ENCODE data around the gene FGF23. TPM values are rescaled to one million over a fixed set of nuclear protein-coding genes. Genes with fewer than 3 reads are reported as not detected.

FGF23 gene
- total RNA-seq, 1 experiment from 2014 or later, result not detected

DNA sequence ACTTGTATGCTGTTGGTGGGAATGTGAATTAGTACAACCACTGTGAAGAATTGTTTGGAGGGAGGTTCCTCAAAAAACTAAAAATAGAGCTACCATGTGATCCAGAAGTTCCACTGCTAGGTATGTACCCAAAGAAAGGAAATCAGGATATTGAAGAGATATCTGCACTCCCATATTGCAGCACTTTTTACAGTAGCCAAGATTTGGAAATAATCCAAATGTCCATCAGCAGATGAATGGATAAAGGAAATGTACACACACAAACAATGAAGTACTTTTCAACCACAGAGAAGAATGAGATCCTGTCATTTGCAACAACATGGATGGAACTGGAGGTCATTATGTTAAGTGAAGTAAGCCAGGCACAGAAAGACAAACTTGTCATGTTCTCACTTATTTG, 32.6 kb downstream of the FGF23 start:
- no peak for ATAC-seq
- no peaks in the 10 kb centered on the region for H4K20me1 ChIP-seq (ENCODE audit: insufficient read depth)
- H3K4me2 ChIP-seq (ENCODE audit: low read length), result no peak overlapping the region
- H3K4me1 ChIP-seq (ENCODE audit: control insufficient read depth in 1 of 2, insufficient read depth in 2 of 2, low read length in 2 of 2), result no peaks in the 10 kb centered on the region
- no peak for DNase-seq (ENCODE audit: low read depth, low spot score)
- intact Hi-C loops (cut with micrococcal nuclease), result no loop called here
- no TSS peak for BruUV-seq (replicated peaks)
- no peaks in the 10 kb centered on the region for H3K27me3 ChIP-seq (ENCODE audit: insufficient read depth, low read length)
- H2AFZ ChIP-seq (ENCODE audit: low read depth, low read length, poor library complexity, severe bottlenecking), result no peak overlapping the region
- H3K27ac ChIP-seq (ENCODE audit: low read depth, low read length), result no peak overlapping the region
- H3K36me3 ChIP-seq (ENCODE audit: control insufficient read depth in 1 of 2, insufficient read depth in 2 of 2, low read length in 2 of 2), result peaks cover 0 to under 1% of the 10 kb centered on the region in 2 experiments; a peak in 2 of 4 replicates
- H3K79me2 ChIP-seq (ENCODE audit: insufficient read depth, low read length), result no peaks in the 10 kb centered on the region
- no peaks in the 10 kb centered on the region for H3K9me3 ChIP-seq (ENCODE audit: control insufficient read depth in 1 of 2, insufficient read depth in 1 of 2, low read depth in 1 of 2, low read length in 2 of 2)
- no peak overlapping the region for H3K9ac ChIP-seq (ENCODE audit: low read length)
- no peak overlapping the region for H3K4me3 ChIP-seq (replicated peaks in 1 of 2; ENCODE audit: low read depth in 1 of 2, low read length in 2 of 2)
- H3K9me2 ChIP-seq (ENCODE audit: insufficient read depth), result no peaks in the 10 kb centered on the region
- ChIA-PET CTCF (no interaction called here), RAD21 (ENCODE audit: low non-redundant PET in 1 of 2, low total read pairs in 2 of 2, uncharacterized antibody in 2 of 2, unreplicated experiment in 2 of 2) (no interaction called here), POLR2A (no interaction called here)
- no peak for TF ChIP-seq SRF (IDR thresholded peaks at IDR 0.05; ENCODE audit: low read depth)
- no peak for TF ChIP-seq EZH2phosphoT487 (IDR thresholded peaks at IDR 0.05; ENCODE audit: borderline replicate concordance)
- no peak for TF ChIP-seq ZFX (IDR thresholded peaks at IDR 0.05)
- TF ChIP-seq EGR1 (IDR thresholded peaks at IDR 0.05; ENCODE audit: low read depth), result no peak
- TF ChIP-seq POLR2AphosphoS5 (IDR thresholded peaks at IDR 0.05; ENCODE audit: low read depth, low read length), result no peak
- TF ChIP-seq EZH2 (IDR thresholded peaks at IDR 0.05), result no peak
- TF ChIP-seq, protein P1, sequence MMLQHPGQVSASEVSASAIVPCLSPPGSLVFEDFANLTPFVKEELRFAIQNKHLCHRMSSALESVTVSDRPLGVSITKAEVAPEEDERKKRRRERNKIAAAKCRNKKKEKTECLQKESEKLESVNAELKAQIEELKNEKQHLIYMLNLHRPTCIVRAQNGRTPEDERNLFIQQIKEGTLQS (IDR thresholded peaks at IDR 0.05), result no peak
- no peak for TF ChIP-seq SIN3A (IDR thresholded peaks at IDR 0.05; ENCODE audit: low read depth)
- TF ChIP-seq, protein P2, sequence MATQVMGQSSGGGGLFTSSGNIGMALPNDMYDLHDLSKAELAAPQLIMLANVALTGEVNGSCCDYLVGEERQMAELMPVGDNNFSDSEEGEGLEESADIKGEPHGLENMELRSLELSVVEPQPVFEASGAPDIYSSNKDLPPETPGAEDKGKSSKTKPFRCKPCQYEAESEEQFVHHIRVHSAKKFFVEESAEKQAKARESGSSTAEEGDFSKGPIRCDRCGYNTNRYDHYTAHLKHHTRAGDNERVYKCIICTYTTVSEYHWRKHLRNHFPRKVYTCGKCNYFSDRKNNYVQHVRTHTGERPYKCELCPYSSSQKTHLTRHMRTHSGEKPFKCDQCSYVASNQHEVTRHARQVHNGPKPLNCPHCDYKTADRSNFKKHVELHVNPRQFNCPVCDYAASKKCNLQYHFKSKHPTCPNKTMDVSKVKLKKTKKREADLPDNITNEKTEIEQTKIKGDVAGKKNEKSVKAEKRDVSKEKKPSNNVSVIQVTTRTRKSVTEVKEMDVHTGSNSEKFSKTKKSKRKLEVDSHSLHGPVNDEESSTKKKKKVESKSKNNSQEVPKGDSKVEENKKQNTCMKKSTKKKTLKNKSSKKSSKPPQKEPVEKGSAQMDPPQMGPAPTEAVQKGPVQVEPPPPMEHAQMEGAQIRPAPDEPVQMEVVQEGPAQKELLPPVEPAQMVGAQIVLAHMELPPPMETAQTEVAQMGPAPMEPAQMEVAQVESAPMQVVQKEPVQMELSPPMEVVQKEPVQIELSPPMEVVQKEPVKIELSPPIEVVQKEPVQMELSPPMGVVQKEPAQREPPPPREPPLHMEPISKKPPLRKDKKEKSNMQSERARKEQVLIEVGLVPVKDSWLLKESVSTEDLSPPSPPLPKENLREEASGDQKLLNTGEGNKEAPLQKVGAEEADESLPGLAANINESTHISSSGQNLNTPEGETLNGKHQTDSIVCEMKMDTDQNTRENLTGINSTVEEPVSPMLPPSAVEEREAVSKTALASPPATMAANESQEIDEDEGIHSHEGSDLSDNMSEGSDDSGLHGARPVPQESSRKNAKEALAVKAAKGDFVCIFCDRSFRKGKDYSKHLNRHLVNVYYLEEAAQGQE (IDR thresholded peaks at IDR 0.05; ENCODE audit: low read depth), result no peak
- no peak for TF ChIP-seq CEBPB (IDR thresholded peaks at IDR 0.05; ENCODE audit: low read depth)
- no peak for TF ChIP-seq ZNF274 (IDR thresholded peaks at IDR 0.05; ENCODE audit: low read depth, low read length)
- no peak for TF ChIP-seq YY1 (IDR thresholded peaks at IDR 0.05; ENCODE audit: extremely low read depth, insufficient replicate concordance, low read depth, low read length)
- TF ChIP-seq, protein P3, sequence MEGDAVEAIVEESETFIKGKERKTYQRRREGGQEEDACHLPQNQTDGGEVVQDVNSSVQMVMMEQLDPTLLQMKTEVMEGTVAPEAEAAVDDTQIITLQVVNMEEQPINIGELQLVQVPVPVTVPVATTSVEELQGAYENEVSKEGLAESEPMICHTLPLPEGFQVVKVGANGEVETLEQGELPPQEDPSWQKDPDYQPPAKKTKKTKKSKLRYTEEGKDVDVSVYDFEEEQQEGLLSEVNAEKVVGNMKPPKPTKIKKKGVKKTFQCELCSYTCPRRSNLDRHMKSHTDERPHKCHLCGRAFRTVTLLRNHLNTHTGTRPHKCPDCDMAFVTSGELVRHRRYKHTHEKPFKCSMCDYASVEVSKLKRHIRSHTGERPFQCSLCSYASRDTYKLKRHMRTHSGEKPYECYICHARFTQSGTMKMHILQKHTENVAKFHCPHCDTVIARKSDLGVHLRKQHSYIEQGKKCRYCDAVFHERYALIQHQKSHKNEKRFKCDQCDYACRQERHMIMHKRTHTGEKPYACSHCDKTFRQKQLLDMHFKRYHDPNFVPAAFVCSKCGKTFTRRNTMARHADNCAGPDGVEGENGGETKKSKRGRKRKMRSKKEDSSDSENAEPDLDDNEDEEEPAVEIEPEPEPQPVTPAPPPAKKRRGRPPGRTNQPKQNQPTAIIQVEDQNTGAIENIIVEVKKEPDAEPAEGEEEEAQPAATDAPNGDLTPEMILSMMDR (IDR thresholded peaks at IDR 0.05 in 2 of 3, conservative IDR thresholded peaks at IDR 0.05 in 1 of 3; ENCODE audit: borderline replicate concordance in 1 of 3, insufficient read depth in 1 of 3, low read depth in 2 of 3, low read length in 2 of 3), result no peak
- no peak for TF ChIP-seq SP1 (IDR thresholded peaks at IDR 0.05; ENCODE audit: low read depth)
- TF ChIP-seq ELF1 (IDR thresholded peaks at IDR 0.05; ENCODE audit: borderline replicate concordance, low read depth), result no peak
- TF ChIP-seq FOSL1 (IDR thresholded peaks at IDR 0.05; ENCODE audit: low read depth), result no peak
- TF ChIP-seq, protein P4, sequence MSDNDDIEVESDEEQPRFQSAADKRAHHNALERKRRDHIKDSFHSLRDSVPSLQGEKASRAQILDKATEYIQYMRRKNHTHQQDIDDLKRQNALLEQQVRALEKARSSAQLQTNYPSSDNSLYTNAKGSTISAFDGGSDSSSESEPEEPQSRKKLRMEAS (IDR thresholded peaks at IDR 0.05), result no peak
- no peak for TF ChIP-seq POLR2A (IDR thresholded peaks at IDR 0.05; ENCODE audit: borderline replicate concordance, extremely low read depth, insufficient read depth, insufficient read length)
- TF ChIP-seq TCF7L2 (IDR thresholded peaks at IDR 0.05; ENCODE audit: borderline replicate concordance, extremely low read depth, insufficient read depth, insufficient read length), result no peak
